Activated CD4-positive, CD25-positive, alpha-beta regulatory T cell (primary cell): Measurements from ENCODE around the gene IFI44.

ENCODE experiments used
- DNase-seq, 4 experiments: peaks; one replicate each; lab custom pipeline; 2025; lab: John Stamatoyannopoulos, UW

Gene IFI44

GRCh38 chr1:78649628-78650027 is at the start of gene IFI44:
Gene IFI44 (plus strand): TSS chr1:78649831. CDS start chr1:78650196, 365 bp downstream.
- DNase-seq: peak in 3 of 4 experiments; percentile 14 to 48 (median 42)

GRCh38 chr1:78601068-78601467 is 48.6 kb upstream of the IFI44 start:
- no peak for DNase-seq

- DNase-seq: no peak
Measured at GRCh38 chr1:78603206-78603605, 46.4 kb upstream of the IFI44 start.

GRCh38 chr1:78604643-78605042 is 45.0 kb upstream of the IFI44 start:
- DNase-seq: no peak

- no peak for DNase-seq
Measured at GRCh38 chr1:78606274-78606673, 43.4 kb upstream of the IFI44 start.

- DNase-seq: no peak
Measured at GRCh38 chr1:78607334-78607927, 42.2 kb upstream of the IFI44 start.

- DNase-seq: no peak
Measured at GRCh38 chr1:78607944-78608343, 41.7 kb upstream of the IFI44 start.

- peak in 2 of 4 experiments; percentile 6 to 13 for DNase-seq
Measured at GRCh38 chr1:78617615-78618026, 32.0 kb upstream of the IFI44 start.

GRCh38 chr1:78619032-78619431 is 30.6 kb upstream of the IFI44 start:
- no peak for DNase-seq

- no peak for DNase-seq
Measured at GRCh38 chr1:78619446-78619802, 30.2 kb upstream of the IFI44 start.

- peak in 1 of 4 experiments; percentile 47 for DNase-seq
Measured at GRCh38 chr1:78619803-78620579, 29.6 kb upstream of the IFI44 start, which contains the start of gene IFI44L. Gene IFI44L (plus strand): TSS chr1:78620448. CDS start chr1:78627916, 7,468 bp downstream.

- DNase-seq: no peak
Measured at GRCh38 chr1:78620666-78621065, 29.0 kb upstream of the IFI44 start.

GRCh38 chr1:78622548-78622947 is 27.1 kb upstream of the IFI44 start:
- DNase-seq: no peak

GRCh38 chr1:78624035-78624434 is 25.6 kb upstream of the IFI44 start:
- DNase-seq: no peak

- DNase-seq: no peak
Measured at GRCh38 chr1:78627321-78627720, 22.3 kb upstream of the IFI44 start.

- no peak for DNase-seq
Measured at GRCh38 chr1:78630600-78630999, 19.0 kb upstream of the IFI44 start.

GRCh38 chr1:78633209-78633608 is 16.4 kb upstream of the IFI44 start:
- no peak for DNase-seq

- no peak for DNase-seq
Measured at GRCh38 chr1:78640462-78640861, 9.2 kb upstream of the IFI44 start.

GRCh38 chr1:78641558-78641957 is 8.1 kb upstream of the IFI44 start:
- no peak for DNase-seq

GRCh38 chr1:78645723-78646122 is 3.9 kb upstream of the IFI44 start:
- no peak for DNase-seq

GRCh38 chr1:78647238-78647637 is 2.4 kb upstream of the IFI44 start:
- DNase-seq: no peak

GRCh38 chr1:78650114-78650660 is 556 bp downstream of the IFI44 start:
- DNase-seq: no peak

GRCh38 chr1:78651241-78651640 is 1.6 kb downstream of the IFI44 start:
- no peak for DNase-seq
